OCI-LY7 (cell line): ENCODE data around the gene CNTN2. TPM values are rescaled to one million over a fixed set of nuclear protein-coding genes. Genes with fewer than 3 reads are reported as not detected.

Experiments used
- BruUV-seq: library from RNA; stranded (reverse); fragments of 400-500 nt; replicated peaks from 2 replicates; lab custom pipeline; 2021; lab: Mats Ljungman, UMichigan
- CTCF ChIA-PET: fragments of 300-600 bp; sonication (Branson Sonifier 250); formaldehyde crosslinking; loops from one replicate; lab custom pipeline; 2022; ENCODE audit warnings: antibody characterized with exemption; ENCODE audit not compliant: unreplicated experiment; lab: Charles Lee
- POLR2A ChIA-PET: fragments of 300-600 bp; sonication (Branson Sonifier 250); formaldehyde crosslinking; loops from one replicate; lab custom pipeline; 2022; ENCODE audit warnings: antibody characterized with exemption; lab: Charles Lee
- DNase-seq: peaks from one replicate; pipeline ENCODE4 v3.0.0-alpha.2; 2015; ENCODE audit warnings: low spot score
- H2AFZ ChIP-seq: fragments of 200-600 bp; sonication (generic), shearing (Covaris generic); 2 replicates; pipeline ENCODE4 v1.6.1; 2014; ENCODE audit warnings: mild to moderate bottlenecking, antibody characterized with exemption, low read length, moderate library complexity
- H3K27ac ChIP-seq: fragments of 200-600 bp; sonication (generic); 2 replicates; pipeline ENCODE4 v1.5.1; 2014; ENCODE audit warnings: mixed run types, low read depth, mild to moderate bottlenecking, moderate library complexity, low read length, inconsistent platforms; ENCODE audit not compliant: poor library complexity, severe bottlenecking
- H3K36me3 ChIP-seq: fragments of 200-600 bp; sonication (generic); 2 replicates; pipeline ENCODE4 v1.6.1; 2014; ENCODE audit warnings: mild to moderate bottlenecking, antibody characterized with exemption, low read length, moderate library complexity, mixed read lengths; ENCODE audit not compliant: insufficient read depth
- H3K4me1 ChIP-seq: fragments of 200-600 bp; sonication (generic); 2 replicates; pipeline ENCODE4 v1.5.1; 2014; ENCODE audit warnings: mild to moderate bottlenecking, low read length; ENCODE audit not compliant: insufficient read depth, poor library complexity, severe bottlenecking
- H3K4me2 ChIP-seq: fragments of 200-600 bp; sonication (generic); 2 replicates; pipeline ENCODE4 v1.6.1; 2014; ENCODE audit warnings: mild to moderate bottlenecking, low read length
- H3K4me3 ChIP-seq: fragments of 200-600 bp; sonication (generic); 2 replicates; pipeline ENCODE4 v1.5.1; 2014; ENCODE audit warnings: mild to moderate bottlenecking, low read depth, low read length; ENCODE audit not compliant: poor library complexity, severe bottlenecking
- H3K79me2 ChIP-seq: fragments of 200-600 bp; sonication (generic); 2 replicates; pipeline ENCODE4 v1.6.1; 2016; ENCODE audit warnings: low read depth, mild to moderate bottlenecking, low read length, moderate library complexity, mixed read lengths; ENCODE audit not compliant: insufficient read depth
- H3K9me2 ChIP-seq: fragments of 200-600 bp; sonication (generic); 2 replicates; pipeline ENCODE4 v1.6.1; 2016; ENCODE audit warnings: mild to moderate bottlenecking, low read length, mixed read lengths; ENCODE audit not compliant: insufficient read depth
- H3K9me3 ChIP-seq: fragments of 200-600 bp; sonication (generic); 2 replicates; pipeline ENCODE4 v1.6.1; 2014; ENCODE audit warnings: mild to moderate bottlenecking, mixed run types, low read length, mixed read lengths
- H4K20me1 ChIP-seq: fragments of 200-600 bp; sonication (generic); 2 replicates; pipeline ENCODE4 v1.6.1; 2014; ENCODE audit warnings: mild to moderate bottlenecking, antibody characterized with exemption, low read length, moderate library complexity, mixed read lengths; ENCODE audit not compliant: insufficient read depth
- EZH2phosphoT487 ChIP-seq: fragments of 200-600 bp; sonication (generic); IDR thresholded peaks from 2 replicates; pipeline ENCODE4 v1.6.1; 2018; ENCODE audit warnings: low read depth, borderline replicate concordance, mild to moderate bottlenecking, mixed run types, antibody characterized with exemption, low read length, moderate library complexity, mixed read lengths
- intact Hi-C: fragments of 100-400 bp; cut with micrococcal nuclease; formaldehyde crosslinking; loops from one replicate; pipeline ENCODE4 v1.10.0; 2022; ENCODE audit not compliant: unreplicated experiment
- total RNA-seq, 2 experiments: library from RNA; depleted of rRNA in 1 of 2; stranded (reverse); fragments of >200 nt in 1 of 2; shearing (Covaris generic) in 1 of 2; gene quantifications; 2 replicates each; pipeline ENCODE4 v1.2.3, GENCODE V29; 2014 to 2022
- TF ChIP-seq, protein P1 (sequence below): fragments of 200-600 bp; sonication (generic); conservative IDR thresholded peaks from 2 replicates; pipeline ENCODE4 v1.5.1; 2014; ENCODE audit warnings: mild to moderate bottlenecking, antibody characterized with exemption, low read length, moderate library complexity, mixed read lengths

The CNTN2 gene
- total RNA-seq, 2 experiments from 2014 or later, result not detected

DNA sequence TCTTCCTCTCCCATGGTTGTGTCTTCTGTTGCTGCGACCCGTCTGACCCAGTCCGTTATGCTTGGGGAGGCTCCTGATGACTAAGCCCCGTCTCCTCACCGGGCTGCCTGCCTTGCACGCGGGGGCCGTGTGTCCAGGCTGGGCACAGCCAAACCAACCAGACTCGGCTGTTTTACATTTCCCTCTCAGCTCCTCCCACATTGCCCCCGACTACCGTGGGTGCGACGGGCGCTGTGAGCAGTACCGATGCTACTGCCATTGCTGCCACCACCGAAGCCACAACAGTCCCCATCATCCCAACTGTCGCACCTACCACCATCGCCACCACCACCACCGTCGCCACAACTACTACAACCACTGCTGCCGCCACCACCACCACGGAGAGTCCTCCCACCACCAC is 46.0 kb upstream of the CNTN2 start:
- DNase-seq, result no peak
- CTCF ChIA-PET, result no interaction called here
- no peaks in the 10 kb centered on the region for H4K20me1 ChIP-seq
- no peak overlapping the region for H3K27ac ChIP-seq
- no peaks in the 10 kb centered on the region for H3K9me3 ChIP-seq
- no TSS peak for BruUV-seq
- no peak overlapping the region for H2AFZ ChIP-seq
- POLR2A ChIA-PET, result no interaction called here
- no peak overlapping the region for H3K4me2 ChIP-seq
- no peak for TF ChIP-seq EZH2phosphoT487
- TF ChIP-seq, protein P1, sequence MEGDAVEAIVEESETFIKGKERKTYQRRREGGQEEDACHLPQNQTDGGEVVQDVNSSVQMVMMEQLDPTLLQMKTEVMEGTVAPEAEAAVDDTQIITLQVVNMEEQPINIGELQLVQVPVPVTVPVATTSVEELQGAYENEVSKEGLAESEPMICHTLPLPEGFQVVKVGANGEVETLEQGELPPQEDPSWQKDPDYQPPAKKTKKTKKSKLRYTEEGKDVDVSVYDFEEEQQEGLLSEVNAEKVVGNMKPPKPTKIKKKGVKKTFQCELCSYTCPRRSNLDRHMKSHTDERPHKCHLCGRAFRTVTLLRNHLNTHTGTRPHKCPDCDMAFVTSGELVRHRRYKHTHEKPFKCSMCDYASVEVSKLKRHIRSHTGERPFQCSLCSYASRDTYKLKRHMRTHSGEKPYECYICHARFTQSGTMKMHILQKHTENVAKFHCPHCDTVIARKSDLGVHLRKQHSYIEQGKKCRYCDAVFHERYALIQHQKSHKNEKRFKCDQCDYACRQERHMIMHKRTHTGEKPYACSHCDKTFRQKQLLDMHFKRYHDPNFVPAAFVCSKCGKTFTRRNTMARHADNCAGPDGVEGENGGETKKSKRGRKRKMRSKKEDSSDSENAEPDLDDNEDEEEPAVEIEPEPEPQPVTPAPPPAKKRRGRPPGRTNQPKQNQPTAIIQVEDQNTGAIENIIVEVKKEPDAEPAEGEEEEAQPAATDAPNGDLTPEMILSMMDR, result no peak
- H3K79me2 ChIP-seq, result no peaks in the 10 kb centered on the region
- H3K36me3 ChIP-seq, result no peaks in the 10 kb centered on the region
- no peaks in the 10 kb centered on the region for H3K9me2 ChIP-seq
- intact Hi-C loops, result no loop called here
- no peak overlapping the region for H3K4me3 ChIP-seq
- H3K4me1 ChIP-seq, result no peaks in the 10 kb centered on the region

DNA sequence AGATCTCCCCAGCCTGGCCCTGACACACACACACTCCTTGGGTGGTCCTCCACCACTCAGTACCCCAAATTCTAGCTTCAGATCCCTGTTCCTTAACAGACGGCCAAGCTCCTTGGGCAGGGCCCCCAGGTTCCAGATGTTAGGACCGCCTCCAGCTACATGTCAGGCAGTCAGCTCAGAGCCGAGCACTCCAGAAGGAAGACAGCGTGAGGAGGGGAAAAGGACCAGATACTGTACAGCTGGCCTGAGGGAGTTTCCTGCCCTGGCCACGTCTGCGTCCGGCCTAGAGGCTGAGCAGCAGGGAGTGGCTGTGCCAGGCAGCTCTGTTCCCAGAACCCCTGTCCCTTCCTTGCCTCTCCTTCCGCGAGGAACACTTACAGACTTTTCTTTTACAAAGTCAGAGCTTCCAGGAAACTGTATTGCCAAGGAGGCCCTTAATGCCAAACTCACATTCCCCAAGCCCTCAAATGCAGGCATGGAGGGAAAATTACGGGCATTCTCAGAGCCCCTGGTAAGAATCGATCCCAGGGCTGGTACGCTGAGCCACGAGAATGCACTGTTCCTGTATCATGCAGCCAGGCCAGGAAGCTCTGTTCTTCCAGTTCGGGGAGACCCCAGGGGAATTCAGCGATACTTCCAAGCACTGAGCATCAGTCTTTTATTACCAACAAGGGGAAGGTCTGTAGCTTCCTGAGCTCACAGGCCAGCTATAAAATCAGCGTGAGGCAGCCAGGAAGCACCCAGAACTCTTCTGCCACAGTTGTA is 45.2 kb upstream of the CNTN2 start:
- no peaks in the 10 kb centered on the region for H3K9me2 ChIP-seq
- no peaks in the 10 kb centered on the region for H3K79me2 ChIP-seq
- DNase-seq, result no peak
- H4K20me1 ChIP-seq, result no peaks in the 10 kb centered on the region
- CTCF ChIA-PET, result no interaction called here
- H3K4me2 ChIP-seq, result no peak overlapping the region
- no peak for TF ChIP-seq EZH2phosphoT487
- TF ChIP-seq, protein P1, result no peak
- no peak overlapping the region for H2AFZ ChIP-seq
- no peaks in the 10 kb centered on the region for H3K4me1 ChIP-seq
- intact Hi-C loops, result no loop called here
- H3K27ac ChIP-seq, result no peak overlapping the region
- no peaks in the 10 kb centered on the region for H3K36me3 ChIP-seq
- no peak overlapping the region for H3K4me3 ChIP-seq
- POLR2A ChIA-PET, result no interaction called here
- H3K9me3 ChIP-seq, result no peaks in the 10 kb centered on the region
- no TSS peak for BruUV-seq

DNA sequence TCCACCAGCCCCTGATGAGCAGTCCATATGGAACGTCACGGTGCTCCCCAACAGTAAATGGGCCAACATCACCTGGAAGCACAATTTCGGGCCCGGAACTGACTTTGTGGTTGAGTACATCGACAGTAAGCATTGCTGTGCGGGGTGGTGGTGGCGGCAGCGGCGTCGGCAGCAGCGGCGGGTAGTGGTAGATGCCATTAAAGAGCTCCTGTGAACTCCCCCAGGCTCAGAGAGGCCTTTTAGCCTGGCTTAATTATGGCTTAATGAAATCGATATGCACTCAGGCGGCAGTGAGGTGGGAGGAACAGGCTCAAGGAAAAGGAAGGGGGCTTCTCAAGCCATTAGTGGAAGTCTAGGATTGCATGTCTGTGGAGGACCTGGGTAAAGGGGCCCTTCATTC is 41.9 kb upstream of the CNTN2 start:
- H3K9me2 ChIP-seq, result no peaks in the 10 kb centered on the region
- no peak overlapping the region for H3K4me2 ChIP-seq
- no peak for DNase-seq
- CTCF ChIA-PET, result interaction anchor here (0.6 to 1.3 kb wide), 2 partner anchors 60 to 858 kb away, joined by 3 read pairs; no protein-coding TSS in a partner anchor
- no peak overlapping the region for H2AFZ ChIP-seq
- H4K20me1 ChIP-seq, result no peaks in the 10 kb centered on the region
- H3K4me3 ChIP-seq, result no peak overlapping the region
- TF ChIP-seq, protein P1, result no peak
- TF ChIP-seq EZH2phosphoT487, result no peak
- H3K9me3 ChIP-seq, result no peaks in the 10 kb centered on the region
- no peaks in the 10 kb centered on the region for H3K36me3 ChIP-seq
- POLR2A ChIA-PET, result no interaction called here
- no peaks in the 10 kb centered on the region for H3K79me2 ChIP-seq
- intact Hi-C loops, result no loop called here
- H3K4me1 ChIP-seq, result no peaks in the 10 kb centered on the region
- no peak overlapping the region for H3K27ac ChIP-seq
- BruUV-seq, result no TSS peak
